Measurements from ENCODE around the gene SRGAP2.
"Not testable (repeated sequence)": the region's sequence is repeated elsewhere in the genome, so short reads cannot be mapped to it uniquely, and the experiment has no call there.

DNA sequence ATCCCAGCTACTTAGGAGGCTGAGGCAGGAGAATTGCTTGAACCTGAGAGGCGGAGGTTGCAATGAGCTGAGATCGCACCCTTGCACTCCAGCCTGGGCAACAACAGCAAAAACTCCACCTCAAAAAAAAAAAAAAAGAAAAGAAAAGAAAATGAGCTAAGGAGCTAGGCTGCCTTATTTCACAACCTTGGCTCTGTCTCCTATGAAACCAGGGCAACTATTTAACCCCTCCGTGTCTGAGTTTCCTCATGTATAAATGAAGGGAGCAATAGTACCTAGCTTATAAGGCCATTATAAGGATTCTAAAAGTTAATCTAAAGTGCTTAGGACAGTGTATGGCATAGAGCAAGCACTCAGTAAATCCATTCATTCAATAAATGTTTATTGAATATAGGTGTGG is 33.5 kb upstream of the SRGAP2 start:
- TF ChIP-seq, protein P1, sequence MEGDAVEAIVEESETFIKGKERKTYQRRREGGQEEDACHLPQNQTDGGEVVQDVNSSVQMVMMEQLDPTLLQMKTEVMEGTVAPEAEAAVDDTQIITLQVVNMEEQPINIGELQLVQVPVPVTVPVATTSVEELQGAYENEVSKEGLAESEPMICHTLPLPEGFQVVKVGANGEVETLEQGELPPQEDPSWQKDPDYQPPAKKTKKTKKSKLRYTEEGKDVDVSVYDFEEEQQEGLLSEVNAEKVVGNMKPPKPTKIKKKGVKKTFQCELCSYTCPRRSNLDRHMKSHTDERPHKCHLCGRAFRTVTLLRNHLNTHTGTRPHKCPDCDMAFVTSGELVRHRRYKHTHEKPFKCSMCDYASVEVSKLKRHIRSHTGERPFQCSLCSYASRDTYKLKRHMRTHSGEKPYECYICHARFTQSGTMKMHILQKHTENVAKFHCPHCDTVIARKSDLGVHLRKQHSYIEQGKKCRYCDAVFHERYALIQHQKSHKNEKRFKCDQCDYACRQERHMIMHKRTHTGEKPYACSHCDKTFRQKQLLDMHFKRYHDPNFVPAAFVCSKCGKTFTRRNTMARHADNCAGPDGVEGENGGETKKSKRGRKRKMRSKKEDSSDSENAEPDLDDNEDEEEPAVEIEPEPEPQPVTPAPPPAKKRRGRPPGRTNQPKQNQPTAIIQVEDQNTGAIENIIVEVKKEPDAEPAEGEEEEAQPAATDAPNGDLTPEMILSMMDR (tag by site-specific recombination; IDR thresholded peaks at IDR 0.05): not testable (repeated sequence)
- TF ChIP-seq ZNF707 (tag by site-specific recombination; IDR thresholded peaks at IDR 0.05): not testable (repeated sequence)

All from HEK293 (cell line).